ENCODE measurements around the gene ADAMTS9. TPM values are rescaled to one million over a fixed set of nuclear protein-coding genes. Genes with fewer than 3 reads are reported as not detected.

Gene ADAMTS9
- total and polyA plus RNA-seq, 4 donors: 1.2 to 13.8 (median 7.4) TPM

- no peaks in the 10 kb centered on the region for H3K36me3 ChIP-seq (ENCODE audit: control insufficient read depth in 4 of 4, insufficient read depth in 3 of 4, low read depth in 1 of 4, low read length in 3 of 4)
Observed at GRCh38 chr3:64470436-64470835, 217.4 kb downstream of the ADAMTS9 start.

GRCh38 chr3:64467255-64467944, 220.4 kb downstream of the ADAMTS9 start:
- peak; percentile 57 for TF ChIP-seq NR2F2 (IDR thresholded peaks at IDR 0.05)
- TF ChIP-seq ZBTB33 (IDR thresholded peaks at IDR 0.05): no peak
- H3K9me3 ChIP-seq (ENCODE audit: control insufficient read depth in 4 of 4, low read length in 3 of 4): no peaks in the 10 kb centered on the region

More at GRCh38 chr3:64470436-64470835, 217.4 kb downstream of the ADAMTS9 start:
- WGBS: 91% methylated on average over 5 of the region's 5 CpGs
- no peak overlapping the region for H3K4me3 ChIP-seq (ENCODE audit: low read depth in 1 of 3, low read length in 3 of 3)
- DNase-seq (ENCODE audit: low spot score): no peak
- no peak overlapping the region for H3K9ac ChIP-seq (ENCODE audit: low read depth in 1 of 2, low read length in 2 of 2)
- TF ChIP-seq NR2F2 (IDR thresholded peaks at IDR 0.05) (no peak), CTCF (IDR thresholded peaks at IDR 0.05; ENCODE audit: low read depth, low read length, missing input control) (no peak), EGR1 (IDR thresholded peaks at IDR 0.05; ENCODE audit: low read depth in 2 of 2) (no peak), REST (IDR thresholded peaks at IDR 0.05) (no peak), GABPA (IDR thresholded peaks at IDR 0.05 in 1 of 2, conservative IDR thresholded peaks at IDR 0.05 in 1 of 2) (no peak), RXRA (IDR thresholded peaks at IDR 0.05) (no peak)
- no peak overlapping the region for H3K27ac ChIP-seq (ENCODE audit: low read depth in 1 of 2, low read length in 2 of 2)
- H3K27me3 ChIP-seq (ENCODE audit: control insufficient read depth in 4 of 4, insufficient read depth in 4 of 4, low read length in 3 of 4): no peaks in the 10 kb centered on the region
- H3K9me3 ChIP-seq (ENCODE audit: control insufficient read depth in 4 of 4, low read length in 3 of 4): no peaks in the 10 kb centered on the region
- H3K4me1 ChIP-seq (ENCODE audit: control insufficient read depth in 4 of 4, insufficient read depth in 4 of 4, low read length in 3 of 4): no peaks in the 10 kb centered on the region

More at GRCh38 chr3:64467255-64467944, 220.4 kb downstream of the ADAMTS9 start:
- DNase-seq (ENCODE audit: low spot score): no peak
- Histone ChIP-seq H3K4me1 (ENCODE audit: control insufficient read depth in 4 of 4, insufficient read depth in 4 of 4, low read length in 3 of 4) (no peaks in the 10 kb centered on the region), H3K27me3 (ENCODE audit: control insufficient read depth in 4 of 4, insufficient read depth in 4 of 4, low read length in 3 of 4) (no peaks in the 10 kb centered on the region), H3K36me3 (ENCODE audit: control insufficient read depth in 4 of 4, insufficient read depth in 3 of 4, low read depth in 1 of 4, low read length in 3 of 4) (no peaks in the 10 kb centered on the region), H3K9ac (ENCODE audit: low read depth in 1 of 2, low read length in 2 of 2) (no peak overlapping the region), H3K4me3 (ENCODE audit: low read depth in 1 of 3, low read length in 3 of 3) (no peak overlapping the region), H3K27ac (ENCODE audit: low read depth in 1 of 2, low read length in 2 of 2) (no peak overlapping the region)
- 77% methylated on average over 5 of the region's 5 CpGs for WGBS

Small RNAs within 50 kb of the gene (small RNA-seq; reads per million reads assigned to genes)
- gene RNU6-739P: not detected

Measured in liver (tissue), 10 donors.